Mesendoderm (in vitro differentiated cells): ENCODE data around the gene PGAP6.
A peak's percentile ranks its signal among the peaks of the same experiment; 100 is the strongest.

ENCODE experiments used
- DNase-seq: peaks from one replicate; pipeline ENCODE4 v3.0.0; 2013
- H2AK5ac ChIP-seq: 2 replicates; pipeline ENCODE4 v1.6.1; 2013; ENCODE audit warnings: low read length, inconsistent platforms
- H2BK120ac ChIP-seq: 2 replicates; pipeline ENCODE4 v1.6.1; 2013; ENCODE audit warnings: low read depth, mild to moderate bottlenecking, low read length, moderate library complexity, mixed read lengths
- H2BK15ac ChIP-seq: replicated peaks from 2 replicates; pipeline ENCODE4 v1.6.1; 2013; ENCODE audit warnings: low read depth, mild to moderate bottlenecking, moderate library complexity
- H2BK5ac ChIP-seq: 2 replicates; pipeline ENCODE4 v1.6.1; 2013; ENCODE audit warnings: low read length, inconsistent platforms
- H3K18ac ChIP-seq: 2 replicates; pipeline ENCODE4 v1.6.1; 2013; ENCODE audit warnings: mild to moderate bottlenecking, low read length, mixed read lengths
- H3K23ac ChIP-seq: one replicate; pipeline ENCODE4 v1.6.1; 2013; ENCODE audit warnings: low read length
- H3K27ac ChIP-seq: 2 replicates; pipeline ENCODE4 v1.5.1; 2013; ENCODE audit warnings: low read depth, mild to moderate bottlenecking, inconsistent platforms, low read length, moderate library complexity
- H3K27me3 ChIP-seq: 2 replicates; pipeline ENCODE4 v1.6.1; 2013; ENCODE audit warnings: low read length, control low read depth, mild to moderate bottlenecking, inconsistent platforms; ENCODE audit not compliant: insufficient read depth, poor library complexity
- H3K36me3 ChIP-seq: 2 replicates; pipeline ENCODE4 v1.6.1; 2013; ENCODE audit warnings: low read length, inconsistent platforms; ENCODE audit not compliant: control insufficient read depth, insufficient read depth
- H3K4ac ChIP-seq: one replicate; pipeline ENCODE4 v1.6.1; 2013; ENCODE audit warnings: low read depth, mild to moderate bottlenecking, low read length, moderate library complexity
- H3K4me1 ChIP-seq: 2 replicates; pipeline ENCODE4 v1.6.1; 2013; ENCODE audit warnings: low read depth, low read length, inconsistent platforms; ENCODE audit not compliant: control insufficient read depth
- H3K4me2 ChIP-seq: 2 replicates; pipeline ENCODE4 v1.6.1; 2013; ENCODE audit warnings: low read length
- H3K4me3 ChIP-seq: 2 replicates; pipeline ENCODE4 v1.5.1; 2013; ENCODE audit warnings: mild to moderate bottlenecking, low read length
- H3K56ac ChIP-seq: one replicate; pipeline ENCODE4 v1.6.1; 2013; ENCODE audit warnings: low read length
- H3K79me1 ChIP-seq: 2 replicates; pipeline ENCODE4 v1.6.1; 2013; ENCODE audit warnings: low read length, inconsistent platforms
- H3K79me2 ChIP-seq: 2 replicates; pipeline ENCODE4 v1.6.1; 2013; ENCODE audit warnings: mild to moderate bottlenecking, low read length; ENCODE audit not compliant: control insufficient read depth, insufficient read depth
- H3K9ac ChIP-seq: 2 replicates; pipeline ENCODE4 v1.6.1; 2013; ENCODE audit warnings: low read length, inconsistent platforms
- H4K5ac ChIP-seq: one replicate; pipeline ENCODE4 v1.6.1; 2013; ENCODE audit warnings: low read length
- H4K8ac ChIP-seq: one replicate; pipeline ENCODE4 v1.6.1; 2013; ENCODE audit warnings: low read depth, mild to moderate bottlenecking, control low read depth, low read length, moderate library complexity
- whole genome bisulfite sequencing: extraction: QIAGEN DNeasy Blood & Tissue Kit; methylation state at CpG from one replicate; pipeline ENCODE4 v1.1.7; 2013; ENCODE audit warnings: low lambda C conversion rate, missing lambda C conversion rate; ENCODE audit not compliant: insufficient coverage; ENCODE audit errors: extremely low coverage; 5-methylcytosine and 5-hydroxymethylcytosine counted together

The PGAP6 gene

DNA sequence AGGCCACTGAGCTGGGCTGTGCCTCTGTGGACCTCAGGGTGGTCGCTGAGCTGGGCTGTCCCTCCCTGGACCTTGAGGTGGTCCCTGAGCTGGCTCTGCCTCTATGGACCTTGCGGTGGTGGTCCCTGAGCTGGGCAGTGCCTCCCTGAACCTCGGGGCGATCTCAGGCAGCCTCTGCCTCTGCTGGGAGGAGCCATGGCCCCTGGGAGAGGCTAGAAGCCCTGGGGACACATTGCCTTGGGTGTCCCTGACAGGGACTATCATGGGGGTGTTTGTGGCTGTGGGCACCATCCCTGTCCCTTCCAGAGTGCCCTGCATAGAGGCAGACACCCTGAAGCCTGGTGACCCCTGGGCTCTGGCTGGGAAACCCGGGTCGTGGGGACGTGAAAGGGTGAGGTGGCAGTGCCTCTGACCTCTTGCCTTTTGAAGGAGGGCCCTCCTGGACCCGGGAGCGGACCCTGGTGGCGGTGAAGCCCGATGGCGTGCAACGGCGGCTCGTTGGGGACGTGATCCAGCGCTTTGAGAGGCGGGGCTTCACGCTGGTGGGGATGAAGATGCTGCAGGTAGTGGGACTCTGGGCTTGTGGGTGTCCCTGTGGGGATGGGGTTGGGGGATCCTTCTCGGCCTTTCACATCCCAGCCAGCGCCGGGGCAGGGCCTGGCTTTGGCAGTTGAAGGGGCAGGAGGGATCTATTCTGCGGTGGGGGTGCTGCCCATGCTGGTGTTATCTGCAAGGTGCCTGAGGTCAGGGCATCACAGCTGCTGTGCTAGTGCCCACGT is 17.0 kb upstream of the PGAP6 start:
- peaks cover 9% of the 10 kb centered on the region for H3K79me1 ChIP-seq
- no peaks in the 10 kb centered on the region for H3K4me1 ChIP-seq
- no peak overlapping the region for H4K8ac ChIP-seq
- peak overlapping the region; percentile 12 for H3K9ac ChIP-seq
- peaks cover 2% of the 10 kb centered on the region for H3K79me2 ChIP-seq
- H3K27me3 ChIP-seq: no peaks in the 10 kb centered on the region
- no peak overlapping the region for H3K4me2 ChIP-seq
- no peak overlapping the region for H3K23ac ChIP-seq
- WGBS: no CpG with 5 or more reads among the region's 24 CpGs
- no peak overlapping the region for H2BK120ac ChIP-seq
- no peak overlapping the region for H3K27ac ChIP-seq
- H2BK15ac ChIP-seq: no peak overlapping the region
- peaks cover 7% of the 10 kb centered on the region for H3K36me3 ChIP-seq
- H2BK5ac ChIP-seq: no peak overlapping the region
- H3K56ac ChIP-seq: peak overlapping the region; percentile 52
- no peak overlapping the region for H4K5ac ChIP-seq
- H3K18ac ChIP-seq: no peak overlapping the region
- H2AK5ac ChIP-seq: no peak overlapping the region
- peak; percentile 62 for DNase-seq
- H3K4me3 ChIP-seq: no peak overlapping the region
- H3K4ac ChIP-seq: no peak overlapping the region

GRCh38 chr16:397736-398332 is 16.1 kb upstream of the PGAP6 start:
- peak; percentile 93 for DNase-seq
- H3K36me3 ChIP-seq: peaks cover 7% of the 10 kb centered on the region
- peak overlapping the region; percentile 60 for H3K9ac ChIP-seq
- peak overlapping the region; percentile 10 for H3K4me2 ChIP-seq
- no peak overlapping the region for H2BK15ac ChIP-seq
- H2AK5ac ChIP-seq: no peak overlapping the region
- no peaks in the 10 kb centered on the region for H3K27me3 ChIP-seq
- no peaks in the 10 kb centered on the region for H3K4me1 ChIP-seq
- H3K56ac ChIP-seq: peak overlapping the region; percentile 52
- no peak overlapping the region for H2BK5ac ChIP-seq
- no CpG with 5 or more reads among the region's 29 CpGs for WGBS
- H3K79me2 ChIP-seq: peaks cover 2% of the 10 kb centered on the region
- H3K4me3 ChIP-seq: no peak overlapping the region
- peaks cover 9% of the 10 kb centered on the region for H3K79me1 ChIP-seq
- peak overlapping the region; percentile 19 for H3K27ac ChIP-seq
- no peak overlapping the region for H4K8ac ChIP-seq
- H3K4ac ChIP-seq: peak overlapping the region; percentile 99
- H3K23ac ChIP-seq: no peak overlapping the region
- no peak overlapping the region for H2BK120ac ChIP-seq
- H4K5ac ChIP-seq: no peak overlapping the region
- peak overlapping the region; percentile 21 for H3K18ac ChIP-seq

DNA sequence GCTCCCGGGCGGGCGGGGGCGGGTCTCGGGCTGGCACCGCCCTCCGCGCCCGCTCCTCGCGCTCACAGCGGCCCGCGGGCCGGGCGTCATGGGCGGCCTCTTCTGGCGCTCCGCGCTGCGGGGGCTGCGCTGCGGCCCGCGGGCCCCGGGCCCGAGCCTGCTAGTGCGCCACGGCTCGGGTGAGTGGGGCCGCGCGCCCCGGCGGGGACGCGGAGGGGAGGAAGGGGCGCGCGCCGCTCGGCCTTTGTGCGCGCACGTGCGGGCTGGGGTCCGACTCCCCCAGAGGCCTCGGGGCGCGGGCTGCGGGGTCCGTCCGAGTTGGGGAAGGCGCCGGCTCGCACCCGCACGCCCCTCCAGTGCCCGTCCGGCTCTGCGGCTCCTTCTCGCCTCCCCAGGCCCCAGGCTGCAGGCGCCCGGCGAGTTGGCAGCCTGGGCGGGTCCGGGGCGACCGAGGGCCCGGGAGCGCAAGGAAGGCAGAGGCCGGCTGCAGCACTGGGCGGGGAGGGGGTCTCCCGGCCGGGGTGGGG is 15.4 kb upstream of the PGAP6 start, which contains the start of gene NME4:
Gene NME4 (plus strand): TSS at position 65 of the 527 bp plus-strand sequence. CDS start 24 bp downstream, at position 89.
- Histone ChIP-seq H3K18ac (peak within 1 kb of the TSS; percentile 97), H2AK5ac (no peak within 1 kb of the TSS), H2BK120ac (peak within 1 kb of the TSS; percentile 24), H3K56ac (peak within 1 kb of the TSS; percentile 92), H3K79me1 (peaks cover 9% of the 10 kb centered on the region), H4K5ac (no peak within 1 kb of the TSS), H3K27ac (peak within 1 kb of the TSS; percentile 85), H3K23ac (peak within 1 kb of the TSS; percentile 89), H2BK5ac (peak within 1 kb of the TSS; percentile 80), H3K4me2 (peak within 1 kb of the TSS; percentile 52), H3K27me3 (no peaks in the 10 kb centered on the region), H3K9ac (peak within 1 kb of the TSS; percentile 95), H2BK15ac (no peak within 1 kb of the TSS), H3K4me1 (no peaks in the 10 kb centered on the region), H3K79me2 (peaks cover 2% of the 10 kb centered on the region), H4K8ac (no peak within 1 kb of the TSS), H3K4me3 (peak within 1 kb of the TSS; percentile 69), H3K4ac (peak within 1 kb of the TSS; percentile 99), H3K36me3 (peaks cover 7% of the 10 kb centered on the region)
- DNase-seq: peak; percentile 80
- WGBS: no CpG with 5 or more reads among the region's 75 CpGs

DNA sequence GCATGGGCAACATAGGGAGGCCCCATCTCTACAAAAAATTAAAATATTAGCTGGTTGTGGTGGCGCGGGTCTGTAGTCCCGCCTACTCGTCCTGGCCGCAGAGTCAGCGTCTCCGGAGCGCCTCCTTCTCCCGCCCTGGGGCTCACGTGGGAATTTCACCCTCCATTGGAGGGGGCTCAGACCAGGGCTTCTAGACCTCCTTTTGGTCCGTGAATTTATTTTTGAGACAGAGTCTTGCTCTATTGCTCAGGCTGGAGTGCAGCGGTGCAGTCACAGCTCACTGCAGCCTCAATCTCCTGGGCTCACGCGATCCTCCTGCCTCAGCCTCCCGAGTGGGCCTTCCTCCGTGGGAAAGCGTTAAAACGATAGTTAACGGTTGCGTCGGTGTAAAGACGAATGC is 14.8 kb upstream of the PGAP6 start:
- Histone ChIP-seq H3K4ac (no peak overlapping the region), H2AK5ac (no peak overlapping the region), H3K79me2 (peaks cover 2% of the 10 kb centered on the region), H3K4me3 (peak overlapping the region; percentile 24), H2BK120ac (no peak overlapping the region), H3K23ac (no peak overlapping the region), H3K79me1 (peaks cover 9% of the 10 kb centered on the region), H3K4me2 (peak overlapping the region; percentile 52), H4K8ac (no peak overlapping the region), H3K4me1 (no peaks in the 10 kb centered on the region), H3K18ac (peak overlapping the region; percentile 97), H4K5ac (no peak overlapping the region), H3K56ac (peak overlapping the region; percentile 92), H2BK5ac (no peak overlapping the region), H3K36me3 (peaks cover 7% of the 10 kb centered on the region), H3K27ac (peak overlapping the region; percentile 9), H3K27me3 (no peaks in the 10 kb centered on the region), H2BK15ac (no peak overlapping the region), H3K9ac (peak overlapping the region; percentile 67)
- WGBS: no CpG with 5 or more reads among the region's 22 CpGs
- DNase-seq: peak; percentile 80

DNA sequence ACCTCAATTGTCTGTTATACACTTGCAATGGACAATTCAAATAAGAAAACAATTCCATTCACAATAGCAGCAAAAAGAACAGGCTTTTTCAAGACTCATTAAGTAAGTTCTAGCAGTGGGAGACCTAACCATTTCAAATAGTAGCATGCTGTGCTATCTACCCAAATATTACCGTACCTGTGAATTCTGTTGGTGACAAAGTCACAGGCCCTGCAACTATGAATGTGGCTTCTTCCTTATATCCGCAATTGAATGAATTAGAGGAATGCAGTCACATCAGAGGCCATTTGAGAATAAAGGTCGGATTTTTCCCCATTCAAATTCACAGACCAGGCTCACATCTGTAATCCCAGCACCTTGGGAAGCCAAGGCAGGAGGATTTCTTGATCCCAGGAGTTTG is 14.4 kb upstream of the PGAP6 start:
- no peak overlapping the region for H3K4ac ChIP-seq
- H3K27ac ChIP-seq: no peak overlapping the region
- H2BK15ac ChIP-seq: no peak overlapping the region
- H2BK5ac ChIP-seq: no peak overlapping the region
- H3K4me1 ChIP-seq: no peaks in the 10 kb centered on the region
- H3K56ac ChIP-seq: peak overlapping the region; percentile 51
- no peak overlapping the region for H4K8ac ChIP-seq
- no peak overlapping the region for H3K23ac ChIP-seq
- H3K79me2 ChIP-seq: peaks cover 2% of the 10 kb centered on the region
- peak overlapping the region; percentile 3 for H3K4me2 ChIP-seq
- no peak overlapping the region for H3K18ac ChIP-seq
- no peak overlapping the region for H2BK120ac ChIP-seq
- no peaks in the 10 kb centered on the region for H3K27me3 ChIP-seq
- WGBS: no CpG with 5 or more reads among the region's 3 CpGs
- no peak overlapping the region for H4K5ac ChIP-seq
- no peak for DNase-seq
- H2AK5ac ChIP-seq: no peak overlapping the region
- peaks cover 9% of the 10 kb centered on the region for H3K79me1 ChIP-seq
- H3K9ac ChIP-seq: peak overlapping the region; percentile 67
- peaks cover 7% of the 10 kb centered on the region for H3K36me3 ChIP-seq
- no peak overlapping the region for H3K4me3 ChIP-seq
